Adrenal gland (tissue), 12 donors: Measurements from ENCODE around the gene SFXN5. TPM values are rescaled to one million over a fixed set of nuclear protein-coding genes. Genes with fewer than 3 reads are reported as not detected.

ENCODE experiments used
- DNase-seq, 7 donors: peaks; one replicate each; pipeline ENCODE4 v3.0.0-alpha.2; 2019 to 2020
- H3K27ac ChIP-seq, 5 donors: fragments of 200-600 bp; sonication (generic) in 4 of 5; 1 replicate in 3 of 5; 2 replicates in 2 of 5; pipeline versions ENCODE4 v1.5.1 to v1.8.0; 2016 to 2020; ENCODE audit warnings: mild to moderate bottlenecking in 1 of 5
- H3K27me3 ChIP-seq: fragments of 200-600 bp; 2 replicates; pipeline ENCODE4 v1.8.0; 2021
- H3K36me3 ChIP-seq, 2 donors: fragments of 200-600 bp; replicated peaks in 1 of 2; 1 replicate in 1 of 2; 2 replicates in 1 of 2; pipeline versions ENCODE4 v1.5.1 to v1.8.0; 2018 to 2022
- H3K4me1 ChIP-seq, 2 donors: fragments of 200-600 bp; replicated peaks in 1 of 2; 1 replicate in 1 of 2; 2 replicates in 1 of 2; pipeline versions ENCODE4 v1.5.1 to v1.8.0; 2018 to 2021
- H3K4me3 ChIP-seq, 4 donors: fragments of 200-600 bp; sonication (generic) in 3 of 4; one replicate each; pipeline ENCODE4 v1.5.1; 2016 to 2018
- H3K9me3 ChIP-seq, 3 donors: fragments of 200-600 bp; sonication (generic) in 1 of 3; replicated peaks in 1 of 3; 1 replicate in 2 of 3; 2 replicates in 1 of 3; pipeline versions ENCODE4 v1.5.1 to v1.8.0; 2016 to 2021
- POLR2A ChIP-seq, 2 donors: fragments of 450-650 bp; IDR thresholded peaks; one replicate each; pipeline ENCODE4 v1.6.1; 2017; ENCODE audit warnings: antibody characterized with exemption in 2 of 2, mild to moderate bottlenecking in 2 of 2, moderate library complexity in 1 of 2
- WGBS, 4 donors: extraction: QIAGEN DNeasy Blood & Tissue Kit in 2 of 4; methylation state at CpG; one replicate each; pipeline versions ENCODE4 v1.1.5 to v1.1.7; 2013 to 2017; 5-methylcytosine and 5-hydroxymethylcytosine counted together
- intact Hi-C, 2 donors: fragments of 100-400 bp; cut with DNase I; formaldehyde crosslinking; loops; one replicate each; pipeline versions ENCODE4 v1.14.1 to v1.15.0; 2022 to 2023
- polyA plus RNA-seq, 3 donors: library from polyadenylated mRNA; stranded (reverse); fragments of 200-250 nt in 2 of 3; fragments of 350-450 nt in 1 of 3; fragmentation: Illumina TruSeq in 1 of 3; extraction: RNeasy Lipid Tissue Mini Kit (QIAGEN cat#74804) in 1 of 3; gene quantifications; one replicate each; pipeline ENCODE4 v1.2.3, GENCODE V29; 2013 to 2014
- total RNA-seq, 9 donors: library from RNA; depleted of rRNA in 4 of 9; stranded (reverse); fragments of >200 nt in 4 of 9; fragments of 120-200 nt in 1 of 9; fragmentation: NEBNext Ultra II Directional in 1 of 9; extraction: Animal tissue kit (Norgen Biotek cat#: 25700) in 1 of 9; gene quantifications; one replicate each; pipeline versions ENCODE4 v1.1.0 to v1.2.4, GENCODE V29; 2013 to 2023
- TF ChIP-seq, protein P1 (sequence below), 6 experiments: fragments of 450-650 bp in 4 of 6; fragments of 200-600 bp in 2 of 6; sonication (generic) in 1 of 6; IDR thresholded peaks; 1 replicate in 5 of 6; 2 replicates in 1 of 6; pipeline versions ENCODE4 v1.5.1 to v1.8.0; 2016 to 2021; ENCODE audit warnings: antibody characterized with exemption in 6 of 6, mild to moderate bottlenecking in 2 of 6, moderate library complexity in 1 of 6
- donor health status: healthy with polysubstance abuse.
- donor health status: Bipolar disorder and iron deficiency.
- donor health status: DM: yes; HTN: yes; CAD: no.
- donor health status: DM: no; HTN: no; CAD: no.
- donor health status: DM: no; HTN: no; CAD: no.
- donor health status: DM: yes; HTN: yes; CAD: no.

SFXN5 gene
- total and polyA plus RNA-seq, 12 donors: 12.2 to 56.5 (median 32.7) TPM

DNA sequence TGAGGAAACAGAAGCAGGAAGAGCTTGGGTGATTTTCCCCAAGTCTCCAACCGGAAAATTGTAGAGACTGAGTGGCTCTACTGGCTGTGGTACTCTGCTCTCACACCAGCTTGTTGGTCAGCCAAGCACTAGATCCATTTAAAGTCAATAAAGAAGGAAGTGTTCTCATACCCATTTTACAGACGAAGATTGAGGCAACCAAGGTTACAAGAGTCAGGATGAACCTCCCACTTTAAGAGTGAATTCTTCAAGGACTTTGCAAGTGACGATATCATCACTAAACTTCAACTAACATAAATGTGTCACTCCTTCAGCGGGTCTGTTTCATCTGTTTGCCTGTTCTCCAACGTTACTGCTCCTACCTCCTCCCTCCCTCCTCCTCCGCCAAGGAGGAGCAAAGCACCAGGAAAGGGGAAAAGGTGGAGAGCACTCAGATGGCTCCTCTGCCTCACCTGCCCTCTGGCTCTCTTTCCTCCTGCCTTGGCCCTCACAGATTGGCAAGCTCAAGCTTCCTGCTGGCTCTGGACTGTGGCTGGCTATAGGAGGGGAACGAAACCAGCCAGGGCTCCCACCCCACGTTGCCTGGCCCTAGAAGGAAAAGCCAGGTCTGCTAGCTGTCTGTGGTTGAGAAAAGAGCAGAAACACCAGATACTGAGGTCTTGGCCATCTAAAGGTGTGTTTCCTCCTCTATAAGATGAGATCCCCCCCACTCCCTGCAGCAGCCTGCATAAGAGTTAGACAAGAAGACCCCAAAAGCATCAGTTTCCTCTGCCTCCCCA is 44.9 kb upstream of the SFXN5 start:
- Histone ChIP-seq H3K9me3 (no peaks in the 10 kb centered on the region), H3K4me1 (peaks cover 7 to 8% of the 10 kb centered on the region in 2 donors)
- intact Hi-C loops: no loop called here

DNA sequence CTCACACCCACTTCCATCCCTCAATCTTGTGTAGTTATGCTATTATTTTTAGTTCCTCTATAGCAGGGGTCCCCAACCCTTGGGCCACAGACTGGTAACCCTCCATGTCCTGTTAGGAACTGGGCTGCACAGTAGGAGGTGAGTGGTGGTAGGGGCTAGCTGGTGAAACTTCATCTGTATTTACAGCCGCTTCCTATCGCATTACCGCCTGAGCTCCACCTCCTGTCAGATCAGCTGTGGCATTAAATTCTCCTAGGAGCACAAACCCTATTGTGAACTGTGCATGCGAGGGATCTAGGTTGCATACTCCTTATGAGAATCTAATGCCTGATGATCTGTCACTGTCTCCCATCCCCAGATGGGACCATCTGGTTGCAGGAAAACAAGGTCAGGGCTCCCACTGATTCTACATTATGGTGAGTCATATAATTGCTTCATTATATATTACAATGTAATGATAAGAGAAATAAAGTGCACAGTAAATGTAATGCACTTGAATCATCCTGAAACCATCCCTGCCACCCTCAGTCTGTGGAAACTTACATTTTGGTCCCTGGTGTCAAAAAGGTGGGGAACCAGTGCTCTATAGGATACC is 42.9 kb upstream of the SFXN5 start:
- peak in 1 of 7 donors; percentile 42 for DNase-seq
- Histone ChIP-seq H3K9me3 (no peaks in the 10 kb centered on the region), H3K4me3 (no peak overlapping the region), H3K27me3 (no peaks in the 10 kb centered on the region), H3K36me3 (no peaks in the 10 kb centered on the region), H3K27ac (peak overlapping the region in 1 of 5 donors; percentile 92), H3K4me1 (peaks cover 12 to 18% of the 10 kb centered on the region in 2 donors)
- intact Hi-C loops: no loop called here
- WGBS, 4 donors: 90 to 100% (median 96%) methylated on average over 4 of the region's 4 CpGs
- TF ChIP-seq, protein P1, sequence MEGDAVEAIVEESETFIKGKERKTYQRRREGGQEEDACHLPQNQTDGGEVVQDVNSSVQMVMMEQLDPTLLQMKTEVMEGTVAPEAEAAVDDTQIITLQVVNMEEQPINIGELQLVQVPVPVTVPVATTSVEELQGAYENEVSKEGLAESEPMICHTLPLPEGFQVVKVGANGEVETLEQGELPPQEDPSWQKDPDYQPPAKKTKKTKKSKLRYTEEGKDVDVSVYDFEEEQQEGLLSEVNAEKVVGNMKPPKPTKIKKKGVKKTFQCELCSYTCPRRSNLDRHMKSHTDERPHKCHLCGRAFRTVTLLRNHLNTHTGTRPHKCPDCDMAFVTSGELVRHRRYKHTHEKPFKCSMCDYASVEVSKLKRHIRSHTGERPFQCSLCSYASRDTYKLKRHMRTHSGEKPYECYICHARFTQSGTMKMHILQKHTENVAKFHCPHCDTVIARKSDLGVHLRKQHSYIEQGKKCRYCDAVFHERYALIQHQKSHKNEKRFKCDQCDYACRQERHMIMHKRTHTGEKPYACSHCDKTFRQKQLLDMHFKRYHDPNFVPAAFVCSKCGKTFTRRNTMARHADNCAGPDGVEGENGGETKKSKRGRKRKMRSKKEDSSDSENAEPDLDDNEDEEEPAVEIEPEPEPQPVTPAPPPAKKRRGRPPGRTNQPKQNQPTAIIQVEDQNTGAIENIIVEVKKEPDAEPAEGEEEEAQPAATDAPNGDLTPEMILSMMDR (IDR thresholded peaks at IDR 0.05): no peak
- no peak for TF ChIP-seq POLR2A (IDR thresholded peaks at IDR 0.05)

More for the DNA sequence above, 44.9 kb upstream of the SFXN5 start:
- peak in 1 of 7 donors; percentile 17 for DNase-seq
- TF ChIP-seq POLR2A (IDR thresholded peaks at IDR 0.05): no peak
- TF ChIP-seq, protein P1 (IDR thresholded peaks at IDR 0.05): no peak
- no peaks in the 10 kb centered on the region for H3K36me3 ChIP-seq
- no peak overlapping the region for H3K4me3 ChIP-seq
- H3K27me3 ChIP-seq: no peaks in the 10 kb centered on the region
- 69 to 72% (median 71%) methylated on average over 8 of the region's 8 CpGs for WGBS, 4 donors
- H3K27ac ChIP-seq: no peak overlapping the region

DNA sequence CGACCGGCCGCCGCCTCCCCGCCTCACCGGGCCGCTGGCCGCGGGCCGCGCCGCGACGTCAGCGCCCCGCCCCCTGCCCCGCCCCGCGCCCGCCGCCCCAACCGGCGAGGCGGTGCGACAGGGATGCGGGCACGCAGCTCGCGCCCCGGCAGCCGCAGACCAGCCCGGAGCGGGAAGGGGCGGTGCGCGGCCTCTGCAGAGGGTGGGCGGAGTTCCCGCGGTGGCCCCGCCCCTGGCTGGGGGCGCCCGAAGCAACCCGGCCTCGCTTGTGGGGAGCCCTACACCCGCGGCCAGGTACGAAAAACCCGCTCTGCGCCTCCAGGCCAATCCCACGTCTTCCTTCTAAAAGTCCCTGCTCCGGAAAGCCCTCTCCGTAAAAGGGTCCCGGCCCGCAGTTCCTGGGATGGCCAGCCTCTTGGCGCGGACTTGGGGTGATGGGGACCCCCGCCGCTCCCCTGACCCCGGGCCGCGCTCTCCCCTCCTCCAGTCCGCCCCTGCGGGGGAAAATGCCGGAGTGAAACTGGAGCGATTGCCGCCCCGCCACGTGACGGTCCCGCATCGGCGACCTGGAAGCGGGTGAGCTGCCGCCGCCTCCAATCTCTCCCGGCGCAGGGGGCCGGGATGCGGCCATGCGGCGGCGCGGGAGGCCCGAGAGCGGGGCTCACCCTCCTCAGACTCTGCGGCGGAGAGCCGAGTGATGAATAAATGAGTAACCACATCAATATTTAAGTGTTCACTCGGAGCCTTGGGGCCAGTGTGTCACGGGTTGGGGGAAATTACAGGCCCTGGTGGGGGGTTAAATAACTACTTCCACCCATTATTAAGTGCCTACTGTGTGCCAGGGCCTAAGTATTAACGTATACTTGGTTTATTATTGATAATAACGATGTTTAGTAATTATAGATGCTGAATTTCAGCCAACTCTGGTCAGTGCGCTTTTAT is 41.7 kb upstream of the SFXN5 start, which contains the start of gene RAB11FIP5:
RAB11FIP5 (minus strand) TSS at position 36 of the 942 bp plus-strand sequence. CDS start 171 bp downstream, outside the sequence.
- H3K4me3 ChIP-seq: peak within 1 kb of the TSS; percentile 41 to 69 (median 66)
- H3K27me3 ChIP-seq: no peaks in the 10 kb centered on the region
- TF ChIP-seq POLR2A (IDR thresholded peaks at IDR 0.05): peak in 1 of 2 donors; percentile 76
- TF ChIP-seq, protein P1 (IDR thresholded peaks at IDR 0.05): peak in 2 of 6 experiments; percentile 7 to 16
- WGBS, 4 donors: 1 to 16% (median 3%) methylated on average over 10 to 93 of the region's 93 CpGs
- peak within 1 kb of the TSS in 4 of 5 donors; percentile 76 to 93 (median 85) for H3K27ac ChIP-seq
- peaks cover 12 to 21% of the 10 kb centered on the region in 2 donors for H3K4me1 ChIP-seq
- H3K36me3 ChIP-seq: no peaks in the 10 kb centered on the region
- H3K9me3 ChIP-seq: no peaks in the 10 kb centered on the region
- peak; percentile 69 to 81 (median 74) for DNase-seq
- intact Hi-C loops: no loop called here
